Measurements from ENCODE around the gene CDH4.

CDH4 gene

DNA sequence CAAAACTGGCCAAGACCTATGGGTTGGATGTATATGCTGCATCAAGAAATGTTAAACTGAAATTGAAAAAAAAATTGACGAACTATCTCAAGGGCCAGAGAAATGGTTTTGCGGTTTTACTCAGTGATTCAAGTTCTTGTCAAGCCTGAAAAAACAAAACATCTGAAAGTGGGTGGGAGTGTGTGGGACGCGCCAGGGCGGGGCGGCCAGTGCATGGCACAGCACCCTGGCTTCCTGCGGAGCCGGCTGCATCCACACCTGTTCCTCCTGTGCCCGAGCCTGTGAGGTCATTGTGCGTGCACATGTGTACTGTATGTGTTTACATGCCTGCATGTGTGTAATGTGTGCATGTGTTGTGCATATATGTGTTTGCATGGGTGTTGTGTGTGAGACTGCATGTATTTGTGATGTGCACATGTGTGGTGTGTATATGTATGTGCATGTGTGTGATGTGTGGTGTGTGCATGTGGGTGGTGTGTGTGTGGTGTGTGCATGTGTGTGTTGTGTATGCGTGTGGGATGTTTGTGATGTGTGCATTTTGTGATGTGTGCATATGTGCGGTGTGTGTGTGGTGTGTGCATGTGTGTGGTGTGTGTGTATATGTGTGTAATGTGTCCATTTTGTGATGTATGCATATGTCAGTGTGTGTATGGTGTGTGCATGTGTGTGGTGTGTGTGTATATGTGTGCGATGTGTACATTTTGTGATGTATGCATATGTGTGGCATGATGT is 59.8 kb downstream of the CDH4 start:
- Histone ChIP-seq H2BK5ac (ENCODE audit: low read depth, low read length, poor library complexity) (no peak overlapping the region), H3K79me1 (ENCODE audit: low read length) (no peaks in the 10 kb centered on the region), H3K36me3 (ENCODE audit: control insufficient read depth in 1 of 2, insufficient read depth in 2 of 2, low read length in 2 of 2) (no peaks in the 10 kb centered on the region), H3K18ac (ENCODE audit: low read length) (no peak overlapping the region), H2AFZ (ENCODE audit: insufficient read depth, low read length, poor library complexity) (no peak overlapping the region), H3K27ac (ENCODE audit: low read depth, low read length) (no peak overlapping the region), H2BK120ac (ENCODE audit: insufficient read depth, low read length, poor library complexity) (no peak overlapping the region), H3K9ac (ENCODE audit: low read length) (no peak overlapping the region), H3K79me2 (ENCODE audit: control insufficient read depth, insufficient read depth, low read length, poor library complexity) (no peaks in the 10 kb centered on the region), H4K12ac (ENCODE audit: low read depth, low read length) (no peak overlapping the region), H3K9me3 (ENCODE audit: insufficient read depth, low read depth, low read length) (no peaks in the 10 kb centered on the region), H4K91ac (ENCODE audit: low read depth, low read length) (no peak overlapping the region), H3K4ac (ENCODE audit: low read depth, low read length) (no peak overlapping the region), H3K23ac (ENCODE audit: low read length) (peak overlapping the region; percentile 97), H3K4me1 (ENCODE audit: control insufficient read depth in 1 of 2, insufficient read depth in 2 of 2, low read length in 2 of 2) (no peaks in the 10 kb centered on the region), H3K14ac (ENCODE audit: low read length) (no peak overlapping the region), H4K8ac (ENCODE audit: low read depth, low read length) (no peak overlapping the region), H3K27me3 (ENCODE audit: insufficient read depth, low read length) (no peaks in the 10 kb centered on the region), H3K4me3 (ENCODE audit: low read depth, low read length) (peak overlapping the region; percentile 39), H2AK5ac (ENCODE audit: low read length) (no peak overlapping the region), H2BK12ac (ENCODE audit: low read length) (no peak overlapping the region), H3K4me2 (ENCODE audit: low read length) (no peak overlapping the region)
- no peak for DNase-seq
- 100% methylated on average over 1 of the region's 13 CpGs for WGBS (ENCODE audit: extremely low coverage, insufficient coverage, insufficient read length)

DNA sequence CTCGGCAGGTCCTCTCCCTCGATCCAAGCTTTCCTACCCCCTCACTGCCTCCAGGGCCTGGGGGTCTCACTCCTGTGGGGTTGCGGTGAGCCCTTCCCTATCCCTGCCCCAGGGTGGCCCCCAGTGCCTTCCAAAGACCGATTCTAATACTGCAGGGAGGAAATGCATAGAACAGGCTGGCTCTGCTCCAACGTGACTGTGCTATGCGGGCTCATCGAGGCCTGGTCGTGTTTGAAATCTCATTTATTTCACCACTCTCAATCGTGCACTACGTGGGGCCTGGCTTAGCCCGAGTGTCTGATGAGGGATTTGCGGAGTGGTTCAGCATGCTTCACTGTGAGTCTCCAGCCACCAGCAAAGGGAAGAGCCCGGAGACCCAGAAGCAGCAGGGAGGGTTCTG is 60.9 kb downstream of the CDH4 start:
- no peak overlapping the region for H3K14ac ChIP-seq (ENCODE audit: low read length)
- H2AFZ ChIP-seq (ENCODE audit: insufficient read depth, low read length, poor library complexity): no peak overlapping the region
- no peak overlapping the region for H2BK5ac ChIP-seq (ENCODE audit: low read depth, low read length, poor library complexity)
- H3K27me3 ChIP-seq (ENCODE audit: insufficient read depth, low read length): no peaks in the 10 kb centered on the region
- no peak overlapping the region for H3K4me3 ChIP-seq (ENCODE audit: low read depth, low read length)
- H3K9ac ChIP-seq (ENCODE audit: low read length): no peak overlapping the region
- H3K4ac ChIP-seq (ENCODE audit: low read depth, low read length): no peak overlapping the region
- no peak for DNase-seq
- H4K12ac ChIP-seq (ENCODE audit: low read depth, low read length): no peak overlapping the region
- H3K4me2 ChIP-seq (ENCODE audit: low read length): no peak overlapping the region
- no CpG with 5 or more reads among the region's 13 CpGs for WGBS (ENCODE audit: extremely low coverage, insufficient coverage, insufficient read length)
- H4K8ac ChIP-seq (ENCODE audit: low read depth, low read length): no peak overlapping the region
- no peaks in the 10 kb centered on the region for H3K4me1 ChIP-seq (ENCODE audit: control insufficient read depth in 1 of 2, insufficient read depth in 2 of 2, low read length in 2 of 2)
- no peak overlapping the region for H2BK120ac ChIP-seq (ENCODE audit: insufficient read depth, low read length, poor library complexity)
- H2BK12ac ChIP-seq (ENCODE audit: low read length): no peak overlapping the region
- no peak overlapping the region for H3K27ac ChIP-seq (ENCODE audit: low read depth, low read length)
- no peak overlapping the region for H3K18ac ChIP-seq (ENCODE audit: low read length)
- H3K79me2 ChIP-seq (ENCODE audit: control insufficient read depth, insufficient read depth, low read length, poor library complexity): no peaks in the 10 kb centered on the region
- H3K23ac ChIP-seq (ENCODE audit: low read length): no peak overlapping the region
- no peaks in the 10 kb centered on the region for H3K9me3 ChIP-seq (ENCODE audit: insufficient read depth, low read depth, low read length)
- H3K79me1 ChIP-seq (ENCODE audit: low read length): no peaks in the 10 kb centered on the region
- no peaks in the 10 kb centered on the region for H3K36me3 ChIP-seq (ENCODE audit: control insufficient read depth in 1 of 2, insufficient read depth in 2 of 2, low read length in 2 of 2)
- no peak overlapping the region for H2AK5ac ChIP-seq (ENCODE audit: low read length)
- H4K91ac ChIP-seq (ENCODE audit: low read depth, low read length): no peak overlapping the region

DNA sequence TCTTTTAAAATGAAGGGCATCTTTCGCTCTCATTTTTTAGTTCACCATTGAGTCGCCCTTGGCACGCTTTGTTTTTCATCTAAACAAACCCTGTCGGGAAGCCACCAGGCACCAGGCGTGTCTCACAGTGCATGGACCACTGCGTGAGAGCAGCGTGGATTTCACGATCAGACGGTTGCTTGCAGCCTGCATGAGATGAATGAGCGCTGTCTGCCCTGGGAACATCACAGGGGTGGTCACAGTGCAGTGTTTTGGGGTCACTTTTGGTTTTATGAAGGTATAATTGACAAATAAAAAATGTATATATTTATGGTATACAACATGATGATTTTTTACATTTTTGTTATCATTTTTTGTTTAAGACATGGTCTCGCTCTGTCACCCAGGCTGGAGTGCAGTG is 61.3 kb downstream of the CDH4 start:
- Histone ChIP-seq H2BK5ac (ENCODE audit: low read depth, low read length, poor library complexity) (no peak overlapping the region), H2BK12ac (ENCODE audit: low read length) (no peak overlapping the region), H3K27me3 (ENCODE audit: insufficient read depth, low read length) (no peaks in the 10 kb centered on the region), H3K27ac (ENCODE audit: low read depth, low read length) (no peak overlapping the region), H2AFZ (ENCODE audit: insufficient read depth, low read length, poor library complexity) (no peak overlapping the region), H3K36me3 (ENCODE audit: control insufficient read depth in 1 of 2, insufficient read depth in 2 of 2, low read length in 2 of 2) (no peaks in the 10 kb centered on the region), H3K79me1 (ENCODE audit: low read length) (no peaks in the 10 kb centered on the region), H3K4me2 (ENCODE audit: low read length) (no peak overlapping the region), H3K18ac (ENCODE audit: low read length) (no peak overlapping the region), H3K9ac (ENCODE audit: low read length) (no peak overlapping the region), H4K91ac (ENCODE audit: low read depth, low read length) (no peak overlapping the region), H2BK120ac (ENCODE audit: insufficient read depth, low read length, poor library complexity) (no peak overlapping the region), H3K23ac (ENCODE audit: low read length) (no peak overlapping the region), H3K14ac (ENCODE audit: low read length) (no peak overlapping the region), H3K4me3 (ENCODE audit: low read depth, low read length) (no peak overlapping the region), H4K8ac (ENCODE audit: low read depth, low read length) (no peak overlapping the region), H3K4ac (ENCODE audit: low read depth, low read length) (no peak overlapping the region), H2AK5ac (ENCODE audit: low read length) (no peak overlapping the region), H3K79me2 (ENCODE audit: control insufficient read depth, insufficient read depth, low read length, poor library complexity) (no peaks in the 10 kb centered on the region), H3K9me3 (ENCODE audit: insufficient read depth, low read depth, low read length) (no peaks in the 10 kb centered on the region), H4K12ac (ENCODE audit: low read depth, low read length) (no peak overlapping the region), H3K4me1 (ENCODE audit: control insufficient read depth in 1 of 2, insufficient read depth in 2 of 2, low read length in 2 of 2) (no peaks in the 10 kb centered on the region)
- no peak for DNase-seq
- no CpG with 5 or more reads among the region's 11 CpGs for WGBS (ENCODE audit: extremely low coverage, insufficient coverage, insufficient read length)

DNA sequence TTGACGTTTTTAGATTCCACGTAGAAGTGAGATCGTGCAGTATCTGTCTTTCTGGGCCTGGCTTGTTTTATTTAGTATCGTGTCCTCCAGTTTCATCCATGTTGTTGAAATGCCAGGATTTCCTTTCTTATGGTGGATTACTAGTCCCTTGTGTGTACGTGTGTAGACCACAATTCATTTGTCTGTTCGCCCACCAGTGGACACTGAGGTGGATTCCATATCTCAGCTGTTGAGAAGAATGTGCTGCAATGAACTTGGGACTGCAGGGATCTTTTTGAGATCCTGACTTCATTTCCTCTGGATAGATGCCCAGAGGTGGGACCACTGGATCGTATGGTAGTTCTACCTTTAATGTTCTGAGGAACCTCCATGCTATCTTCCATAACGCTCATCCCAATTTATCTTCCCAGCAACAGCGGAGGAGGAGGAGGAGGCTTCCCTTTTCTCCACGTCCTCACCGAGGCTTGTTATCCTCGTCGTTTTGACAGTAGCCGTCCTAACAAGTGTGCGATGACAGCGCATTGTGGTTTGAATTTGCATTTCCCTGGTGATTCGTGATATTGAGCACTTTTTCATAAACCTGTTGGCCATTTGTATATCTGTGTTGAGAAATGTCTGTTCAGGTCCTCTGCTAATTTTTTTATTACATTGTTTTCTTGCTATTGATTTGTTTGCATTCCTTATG is 62.4 kb downstream of the CDH4 start:
- no peaks in the 10 kb centered on the region for H3K9me3 ChIP-seq (ENCODE audit: insufficient read depth, low read depth, low read length)
- H2AFZ ChIP-seq (ENCODE audit: insufficient read depth, low read length, poor library complexity): no peak overlapping the region
- H3K4me1 ChIP-seq (ENCODE audit: control insufficient read depth in 1 of 2, insufficient read depth in 2 of 2, low read length in 2 of 2): no peaks in the 10 kb centered on the region
- H3K27ac ChIP-seq (ENCODE audit: low read depth, low read length): no peak overlapping the region
- no CpG with 5 or more reads among the region's 17 CpGs for WGBS (ENCODE audit: extremely low coverage, insufficient coverage, insufficient read length)
- H4K12ac ChIP-seq (ENCODE audit: low read depth, low read length): no peak overlapping the region
- no peak overlapping the region for H3K14ac ChIP-seq (ENCODE audit: low read length)
- H2BK12ac ChIP-seq (ENCODE audit: low read length): no peak overlapping the region
- no peak overlapping the region for H3K4me2 ChIP-seq (ENCODE audit: low read length)
- no peaks in the 10 kb centered on the region for H3K27me3 ChIP-seq (ENCODE audit: insufficient read depth, low read length)
- no peaks in the 10 kb centered on the region for H3K36me3 ChIP-seq (ENCODE audit: control insufficient read depth in 1 of 2, insufficient read depth in 2 of 2, low read length in 2 of 2)
- H3K4ac ChIP-seq (ENCODE audit: low read depth, low read length): no peak overlapping the region
- no peaks in the 10 kb centered on the region for H3K79me1 ChIP-seq (ENCODE audit: low read length)
- H3K4me3 ChIP-seq (ENCODE audit: low read depth, low read length): no peak overlapping the region
- H2BK120ac ChIP-seq (ENCODE audit: insufficient read depth, low read length, poor library complexity): no peak overlapping the region
- H4K8ac ChIP-seq (ENCODE audit: low read depth, low read length): no peak overlapping the region
- no peak overlapping the region for H2BK5ac ChIP-seq (ENCODE audit: low read depth, low read length, poor library complexity)
- no peak overlapping the region for H3K23ac ChIP-seq (ENCODE audit: low read length)
- no peak for DNase-seq
- no peak overlapping the region for H3K18ac ChIP-seq (ENCODE audit: low read length)
- H4K91ac ChIP-seq (ENCODE audit: low read depth, low read length): no peak overlapping the region
- no peak overlapping the region for H2AK5ac ChIP-seq (ENCODE audit: low read length)
- no peaks in the 10 kb centered on the region for H3K79me2 ChIP-seq (ENCODE audit: control insufficient read depth, insufficient read depth, low read length, poor library complexity)
- H3K9ac ChIP-seq (ENCODE audit: low read length): no peak overlapping the region
